Ishikawa (cell line): Measurements from ENCODE around the gene C3.

Experiments used
- EGR1 ChIP-seq: IDR thresholded peaks from 2 replicates; pipeline ENCODE4 v1.6.1; 2012
- TAF1 ChIP-seq: IDR thresholded peaks from 2 replicates; pipeline ENCODE4 v1.6.1; 2012; ENCODE audit warnings: low read depth, mild to moderate bottlenecking

DNA sequence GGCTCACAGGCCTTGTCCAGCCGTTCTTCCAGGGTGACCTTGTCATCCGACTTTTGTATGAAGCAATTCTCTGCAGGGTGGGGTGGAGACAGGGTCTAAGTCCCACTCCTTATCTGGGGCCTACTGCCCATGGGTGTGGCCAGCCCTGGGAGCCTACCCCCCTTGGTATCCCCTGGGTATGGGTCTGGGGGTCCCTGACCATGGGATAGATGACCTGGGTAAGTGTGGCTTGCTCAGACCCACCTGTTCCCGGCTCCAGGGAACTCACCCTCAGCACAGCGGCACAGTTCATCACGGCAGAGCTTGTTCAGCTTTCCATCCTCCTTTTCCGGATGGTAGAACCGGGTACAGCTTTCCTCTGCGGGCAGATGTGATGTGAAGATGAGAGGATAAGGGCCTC, 41.3 kb downstream of the C3 start:
- TF ChIP-seq EGR1 (no peak), TAF1 (no peak)
